HL-60 (cell line): ENCODE data around the gene AP2M1.

ENCODE experiments used
- CTCF ChIP-seq: IDR thresholded peaks from one replicate; pipeline ENCODE4 v1.5.1; 2011; ENCODE audit warnings: low read length, control low read depth, inconsistent platforms; ENCODE audit not compliant: insufficient read depth
- GABPA ChIP-seq: IDR thresholded peaks from 2 replicates; pipeline ENCODE4 v1.6.1; 2012; ENCODE audit warnings: low read depth
- POLR2AphosphoS5 ChIP-seq: IDR thresholded peaks from 2 replicates; pipeline ENCODE4 v1.6.1; 2012; ENCODE audit warnings: low read depth
- REST ChIP-seq: IDR thresholded peaks from 2 replicates; pipeline ENCODE4 v1.6.1; 2012; ENCODE audit warnings: low read depth; ENCODE audit not compliant: insufficient replicate concordance

- no peak for TF ChIP-seq CTCF
- no peak for TF ChIP-seq POLR2AphosphoS5
- no peak for TF ChIP-seq REST
- no peak for TF ChIP-seq GABPA
Observed at GRCh38 chr3:184211297-184211696, 36.6 kb downstream of the AP2M1 start.
